Activated B cell treated with CpG ODN at 0.5 μM for 24 hours (primary cell): ENCODE measurements around the gene C1QTNF1. TPM values are rescaled to one million over a fixed set of nuclear protein-coding genes. Genes with fewer than 3 reads are reported as not detected.

Experiments used
- ATAC-seq: fragments of 200-7000 bp; cut with Tn5 transposase; one replicate; pipeline ENCODE4 v1.10.0; 2021; ENCODE audit warnings: low read depth, mild to moderate bottlenecking, moderate library complexity
- CTCF ChIA-PET: fragments of 350-600 bp; sonication (Branson Sonifier 250); formaldehyde crosslinking; loops from one replicate; lab custom pipeline; 2021; ENCODE audit warnings: antibody characterized with exemption; lab: Charles Lee
- POLR2A ChIA-PET: fragments of 350-600 bp; sonication (Branson Sonifier 250); formaldehyde crosslinking; loops from one replicate; lab custom pipeline; 2021; ENCODE audit warnings: antibody characterized with exemption; lab: Charles Lee
- DNase-seq: peaks from one replicate; pipeline ENCODE4 v3.0.0; 2022
- H3K27ac Mint-ChIP-seq: one replicate; pipeline ENCODE4 v1.8.0; 2020; ENCODE audit warnings: mixed read lengths
- H3K27me3 Mint-ChIP-seq: one replicate; pipeline ENCODE4 v1.8.0; 2021; ENCODE audit warnings: mixed read lengths
- H3K36me3 Mint-ChIP-seq: one replicate; pipeline ENCODE4 v1.8.0; 2021; ENCODE audit warnings: low read depth, mixed read lengths
- H3K4me1 Mint-ChIP-seq: one replicate; pipeline ENCODE4 v1.8.0; 2021; ENCODE audit warnings: mixed read lengths
- H3K4me3 Mint-ChIP-seq: one replicate; pipeline ENCODE4 v1.8.0; 2020; ENCODE audit warnings: mild to moderate bottlenecking, mixed read lengths
- H3K9me3 Mint-ChIP-seq: one replicate; pipeline ENCODE4 v1.8.0; 2020; ENCODE audit warnings: mixed read lengths
- intact Hi-C: fragments of 100-400 bp; cut with micrococcal nuclease; formaldehyde crosslinking; loops from one replicate; pipeline ENCODE4 v1.15.1; 2024
- total RNA-seq: library from RNA; stranded (reverse); gene quantifications from 2 replicates; pipeline ENCODE4 v1.2.3, GENCODE V29; 2022
- TF ChIP-seq, protein P1 (sequence below): fragments of 200-600 bp; IDR thresholded peaks from one replicate; pipeline ENCODE4 v1.8.0; 2022; ENCODE audit warnings: antibody characterized with exemption, mild to moderate bottlenecking

The C1QTNF1 gene
- total RNA-seq, 1 donor from 2014 or later, result not detected

DNA sequence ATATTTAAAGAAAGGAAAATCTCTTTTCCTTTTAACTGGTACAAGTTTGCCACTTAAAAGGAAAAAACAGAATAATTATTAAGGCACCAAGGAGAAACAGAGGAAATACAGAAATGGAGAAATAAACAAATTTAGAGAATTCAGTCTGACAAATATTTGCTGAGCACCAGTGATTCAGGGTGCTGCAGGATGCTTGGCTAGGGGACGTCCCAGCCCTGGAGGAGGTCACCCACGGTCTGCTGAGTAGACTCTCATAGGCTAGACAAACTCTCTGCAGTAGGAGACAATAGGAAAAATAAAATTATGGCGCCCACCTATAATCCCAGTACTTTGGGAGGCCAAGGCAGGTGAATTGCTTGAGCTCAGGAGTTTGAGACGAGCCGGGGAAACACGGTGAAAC is 15.9 kb downstream of the C1QTNF1 start:
- Mint-ChIP-seq H3K4me1 (no peaks in the 10 kb centered on the region), H3K9me3 (no peaks in the 10 kb centered on the region)
- CTCF ChIA-PET, result interaction anchor here (1.1 kb wide), 1 partner anchor 35 kb away, joined by 3 read pairs; the partner anchor contains the start of gene ENGASE

DNA sequence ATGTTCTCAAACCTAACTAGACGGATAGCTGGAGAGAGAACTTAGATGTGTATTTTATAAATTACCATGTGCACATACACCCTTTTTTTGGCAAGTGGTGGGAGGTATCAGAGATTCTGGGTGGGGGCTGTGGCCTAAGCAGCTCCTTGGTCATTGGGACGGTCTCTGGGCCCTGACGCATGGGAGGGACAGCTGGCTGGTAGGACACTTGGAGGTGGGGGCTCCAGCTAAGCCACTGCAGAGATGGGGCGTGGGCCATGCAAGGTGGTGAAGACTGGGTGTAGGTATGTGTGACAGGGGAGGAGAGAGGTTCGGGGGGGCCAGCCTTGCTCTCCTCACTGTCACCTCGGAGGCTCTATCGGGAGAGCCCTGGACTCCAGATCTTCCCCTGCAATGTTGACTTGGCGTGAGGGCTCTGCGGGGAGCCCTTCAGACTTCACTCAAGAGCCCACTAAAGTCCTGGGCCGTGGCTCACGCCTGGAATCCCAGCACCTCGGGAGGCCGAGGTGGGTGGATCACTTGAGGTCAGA is 17.1 kb downstream of the C1QTNF1 start:
- Mint-ChIP-seq H3K36me3 (no peaks in the 10 kb centered on the region), H3K9me3 (no peaks in the 10 kb centered on the region), H3K27me3 (peaks cover 18% of the 10 kb centered on the region), H3K27ac (no peak overlapping the region), H3K4me3 (no peak overlapping the region), H3K4me1 (no peaks in the 10 kb centered on the region)
- ATAC-seq (no peak), DNase-seq (no peak)
- ChIA-PET CTCF (interaction anchor here (0.7 kb wide), 1 partner anchor 70 kb away, joined by 3 read pairs; no protein-coding TSS in a partner anchor), POLR2A (no interaction called here)
- TF ChIP-seq, protein P1, sequence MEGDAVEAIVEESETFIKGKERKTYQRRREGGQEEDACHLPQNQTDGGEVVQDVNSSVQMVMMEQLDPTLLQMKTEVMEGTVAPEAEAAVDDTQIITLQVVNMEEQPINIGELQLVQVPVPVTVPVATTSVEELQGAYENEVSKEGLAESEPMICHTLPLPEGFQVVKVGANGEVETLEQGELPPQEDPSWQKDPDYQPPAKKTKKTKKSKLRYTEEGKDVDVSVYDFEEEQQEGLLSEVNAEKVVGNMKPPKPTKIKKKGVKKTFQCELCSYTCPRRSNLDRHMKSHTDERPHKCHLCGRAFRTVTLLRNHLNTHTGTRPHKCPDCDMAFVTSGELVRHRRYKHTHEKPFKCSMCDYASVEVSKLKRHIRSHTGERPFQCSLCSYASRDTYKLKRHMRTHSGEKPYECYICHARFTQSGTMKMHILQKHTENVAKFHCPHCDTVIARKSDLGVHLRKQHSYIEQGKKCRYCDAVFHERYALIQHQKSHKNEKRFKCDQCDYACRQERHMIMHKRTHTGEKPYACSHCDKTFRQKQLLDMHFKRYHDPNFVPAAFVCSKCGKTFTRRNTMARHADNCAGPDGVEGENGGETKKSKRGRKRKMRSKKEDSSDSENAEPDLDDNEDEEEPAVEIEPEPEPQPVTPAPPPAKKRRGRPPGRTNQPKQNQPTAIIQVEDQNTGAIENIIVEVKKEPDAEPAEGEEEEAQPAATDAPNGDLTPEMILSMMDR, result no peak
- intact Hi-C loops, result no loop called here

More for the DNA sequence above, 15.9 kb downstream of the C1QTNF1 start:
- DNase-seq, result no peak
- Mint-ChIP-seq H3K4me3 (no peak overlapping the region), H3K27ac (no peak overlapping the region), H3K27me3 (peaks cover 6% of the 10 kb centered on the region), H3K36me3 (no peaks in the 10 kb centered on the region)
- intact Hi-C loops, result no loop called here
- TF ChIP-seq, protein P1, result no peak
- POLR2A ChIA-PET, result no interaction called here
- no peak for ATAC-seq

- intact Hi-C loops, result loop anchor here (1.0 kb wide), 2 partner anchors 23 to 49 kb away; no protein-coding TSS in a partner anchor
- no peak overlapping the region for H3K4me3 Mint-ChIP-seq
- H3K36me3 Mint-ChIP-seq, result no peaks in the 10 kb centered on the region
- peaks cover 19% of the 10 kb centered on the region for H3K27me3 Mint-ChIP-seq
- no peaks in the 10 kb centered on the region for H3K9me3 Mint-ChIP-seq
- ChIA-PET POLR2A (no interaction called here), CTCF (interaction anchor here (1.0 to 1.1 kb wide), 2 partner anchors 18 to 176 kb away, joined by 3 read pairs; no protein-coding TSS in a partner anchor)
- ATAC-seq (no peak), DNase-seq (no peak)
- no peak overlapping the region for H3K27ac Mint-ChIP-seq
- H3K4me1 Mint-ChIP-seq, result no peaks in the 10 kb centered on the region
- TF ChIP-seq, protein P1, result no peak
Measured at GRCh38 chr17:79041723-79042420, 17.9 kb downstream of the C1QTNF1 start.

DNA sequence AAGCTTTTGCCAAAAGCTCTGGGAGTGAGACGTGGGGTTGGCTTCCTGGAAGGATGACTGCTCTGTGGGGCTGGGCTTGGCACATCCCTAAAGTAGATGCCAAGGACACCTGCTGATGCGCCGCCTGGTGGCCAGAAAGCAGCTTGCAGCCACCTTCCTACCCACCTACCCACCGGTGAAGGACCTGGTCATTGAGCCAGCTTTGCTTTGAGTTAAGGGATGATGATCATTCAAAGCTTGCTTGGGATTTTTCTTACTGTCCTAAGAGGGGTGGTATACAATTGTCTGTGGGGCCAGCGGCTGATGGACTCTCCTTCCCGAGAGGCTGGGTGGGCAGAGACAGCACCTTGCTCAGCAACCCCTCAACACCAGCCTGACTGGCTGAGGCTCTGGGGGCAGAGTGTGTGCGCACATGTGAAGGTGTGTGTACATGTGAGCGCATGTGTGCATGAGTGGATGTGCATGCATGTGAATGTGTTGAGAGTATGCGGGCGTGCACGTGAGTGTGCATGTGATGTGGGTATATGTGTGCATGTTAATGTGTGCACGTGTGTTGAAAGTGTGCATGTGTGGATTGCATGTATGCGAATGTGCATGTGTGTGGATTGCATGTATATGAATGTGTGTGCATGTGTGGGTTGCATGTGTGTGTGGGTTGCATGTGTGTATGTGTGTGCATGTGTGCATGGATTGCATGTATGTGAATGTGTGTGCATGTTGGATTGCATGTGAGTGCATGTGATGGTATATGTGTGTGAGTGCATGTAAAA is 18.6 kb downstream of the C1QTNF1 start:
- Mint-ChIP-seq H3K36me3 (no peaks in the 10 kb centered on the region), H3K4me3 (no peak overlapping the region), H3K27me3 (peaks cover 19% of the 10 kb centered on the region), H3K4me1 (no peaks in the 10 kb centered on the region), H3K9me3 (no peaks in the 10 kb centered on the region), H3K27ac (no peak overlapping the region)
- CTCF ChIA-PET, result interaction anchor here (1.0 to 1.1 kb wide), 2 partner anchors 17 to 177 kb away, joined by 3 read pairs; no protein-coding TSS in a partner anchor
- TF ChIP-seq, protein P1, result peak; percentile 54
- POLR2A ChIA-PET, result no interaction called here
- DNase-seq (peak; percentile 53), ATAC-seq (peak; percentile 72)
- intact Hi-C loops, result loop anchor here (1.0 kb wide), 2 partner anchors 23 to 49 kb away; no protein-coding TSS in a partner anchor
